ENCODE results near the gene VNN1.

Gene VNN1

GRCh38 chr6:132673376-132674094 lies 40.3 kb downstream of the VNN1 start (continued):
- no peak for TF ChIP-seq TSHZ2 (CRISPR knock-in tag; IDR thresholded peaks at IDR 0.05)

GRCh38 chr6:132671295-132671694 lies 42.6 kb downstream of the VNN1 start:
- TF ChIP-seq ZNF70 (CRISPR knock-in tag; IDR thresholded peaks at IDR 0.05) = no peak

GRCh38 chr6:132669690-132670291 lies 44.1 kb downstream of the VNN1 start:
- TF ChIP-seq PPARA (CRISPR knock-in tag; IDR thresholded peaks at IDR 0.05; ENCODE audit: borderline replicate concordance) = no peak
- no peak for TF ChIP-seq ZFP3 (CRISPR knock-in tag; IDR thresholded peaks at IDR 0.05)
- TF ChIP-seq SNAI2 (CRISPR knock-in tag; IDR thresholded peaks at IDR 0.05) = no peak
- no peak for TF ChIP-seq PATZ1 (CRISPR knock-in tag; IDR thresholded peaks at IDR 0.05; ENCODE audit: borderline replicate concordance)
- TF ChIP-seq ISL1 (CRISPR knock-in tag; IDR thresholded peaks at IDR 0.05) = no peak
- no peak for TF ChIP-seq ZFP30 (CRISPR knock-in tag; IDR thresholded peaks at IDR 0.05)
- no peak for TF ChIP-seq ESRRG (CRISPR knock-in tag; IDR thresholded peaks at IDR 0.05)
- TF ChIP-seq ZNF70 (CRISPR knock-in tag; IDR thresholded peaks at IDR 0.05) = no peak
- TF ChIP-seq BACH2 (CRISPR knock-in tag; IDR thresholded peaks at IDR 0.05; ENCODE audit: borderline replicate concordance) = no peak
- no peak for TF ChIP-seq GLIS3 (CRISPR knock-in tag; IDR thresholded peaks at IDR 0.05)
- no peak for TF ChIP-seq CSRNP3 (CRISPR knock-in tag; IDR thresholded peaks at IDR 0.05)
- no peak for TF ChIP-seq ZNF8 (CRISPR knock-in tag; IDR thresholded peaks at IDR 0.05)
- ATAC-seq = peak; percentile 71

More at GRCh38 chr6:132671295-132671694, 42.6 kb downstream of the VNN1 start:
- no peak for ATAC-seq

- ATAC-seq = no peak
- TF ChIP-seq ZC3H10 (CRISPR knock-in tag; IDR thresholded peaks at IDR 0.05) (no peak), RARB (CRISPR knock-in tag; IDR thresholded peaks at IDR 0.05) (no peak), CREB5 (CRISPR knock-in tag; IDR thresholded peaks at IDR 0.05; ENCODE audit: low read depth) (no peak), GLIS3 (CRISPR knock-in tag; IDR thresholded peaks at IDR 0.05) (no peak), TSHZ2 (CRISPR knock-in tag; IDR thresholded peaks at IDR 0.05) (no peak), TCF4 (CRISPR knock-in tag; IDR thresholded peaks at IDR 0.05; ENCODE audit: borderline replicate concordance) (no peak), CSRNP3 (CRISPR knock-in tag; IDR thresholded peaks at IDR 0.05) (no peak)
These were observed 47.7 kb downstream of the VNN1 start for GRCh38 chr6:132666118-132666517.

Data from SK-N-SH treated with all-trans-retinoic acid at 6 μM for 48 hours (cell line).